SK-N-SH (cell line): ENCODE data around the gene GK. TPM values are rescaled to one million over a fixed set of nuclear protein-coding genes. Genes with fewer than 3 reads are reported as not detected.

Experiments used
- CTCF ChIA-PET: fragments of 300-600, 350-600 bp; formaldehyde crosslinking; extraction: SDS; loops from one replicate; lab custom pipeline; 2021; lab: Yijun Ruan, JAX
- POLR2A ChIA-PET: fragments of 350-600 bp; sonication (Branson Sonifier 250); formaldehyde crosslinking; extraction: SDS; loops from one replicate; lab custom pipeline; 2020; ENCODE audit warnings: antibody characterized with exemption, inconsistent platforms; lab: Yijun Ruan, JAX
- DNase-seq: peaks from one replicate; pipeline ENCODE4 v3.0.0; 2012
- H2AFZ ChIP-seq: fragments of 200-600 bp; sonication (generic); 2 replicates; pipeline ENCODE4 v1.8.1; 2016; ENCODE audit warnings: antibody characterized with exemption, mild to moderate bottlenecking, low read depth
- H3F3A ChIP-seq: fragments of 200-600 bp; sonication (generic); replicated peaks from 2 replicates; pipeline ENCODE3; 2016; ENCODE audit warnings: antibody characterized with exemption, mild to moderate bottlenecking; ENCODE audit not compliant: insufficient read depth
- H3K27ac ChIP-seq, 2 experiments: fragments of 200-500 bp in 1 of 2; fragments of 200-600 bp in 1 of 2; sonication (Bioruptor generic) in 1 of 2; sonication (generic), shearing (Covaris generic) in 1 of 2; 2 replicates each; pipeline versions ENCODE4 v1.5.1 to v1.6.1; 2014 to 2016; ENCODE audit warnings: low read depth in 2 of 2, inconsistent platforms in 1 of 2, low read length in 1 of 2, mild to moderate bottlenecking in 1 of 2, mixed read lengths in 1 of 2
- H3K27me3 ChIP-seq: fragments of 200-600 bp; sonication (generic), shearing (Covaris generic); 2 replicates; pipeline ENCODE4 v1.6.1; 2016; ENCODE audit warnings: mixed run types; ENCODE audit not compliant: insufficient read depth
- H3K36me3 ChIP-seq, 2 experiments: fragments of 200-500 bp in 1 of 2; fragments of 200-600 bp in 1 of 2; sonication (Bioruptor generic) in 1 of 2; sonication (generic) in 1 of 2; replicated peaks in 1 of 2; 2 replicates each; pipeline versions ENCODE3 to v1.5.1; 2014 to 2016; ENCODE audit warnings: low read length in 1 of 2, mild to moderate bottlenecking in 1 of 2; ENCODE audit not compliant: insufficient read depth in 2 of 2, control insufficient read depth in 1 of 2
- H3K4me1 ChIP-seq, 2 experiments: fragments of 200-500 bp in 1 of 2; fragments of 200-600 bp in 1 of 2; sonication (Bioruptor generic) in 1 of 2; sonication (generic), shearing (Covaris generic) in 1 of 2; 2 replicates each; pipeline versions ENCODE4 v1.5.1 to v1.6.1; 2014 to 2016; ENCODE audit warnings: low read depth in 1 of 2, low read length in 1 of 2, mixed run types in 1 of 2; ENCODE audit not compliant: insufficient read depth in 2 of 2, control insufficient read depth in 1 of 2
- H3K4me2 ChIP-seq: fragments of 200-600 bp; sonication (generic), shearing (Covaris generic); 2 replicates; pipeline ENCODE4 v1.6.1; 2017; ENCODE audit warnings: mixed run types
- H3K4me3 ChIP-seq, 2 experiments: fragments of 200-500 bp in 1 of 2; fragments of 200-600 bp in 1 of 2; sonication (Bioruptor generic) in 1 of 2; sonication (generic), shearing (Covaris generic) in 1 of 2; 2 replicates each; pipeline versions ENCODE4 v1.5.1 to v1.8.1; 2014 to 2016; ENCODE audit warnings: low read depth in 2 of 2, inconsistent platforms in 1 of 2, low read length in 1 of 2, mild to moderate bottlenecking in 1 of 2, mixed read lengths in 1 of 2, moderate library complexity in 1 of 2
- H3K79me2 ChIP-seq: fragments of 200-600 bp; sonication (generic); 2 replicates; pipeline ENCODE4 v1.8.1; 2017; ENCODE audit warnings: mild to moderate bottlenecking; ENCODE audit not compliant: insufficient read depth
- H3K9ac ChIP-seq: fragments of 200-600 bp; sonication (generic); 2 replicates; pipeline ENCODE4 v1.6.1; 2017; ENCODE audit warnings: mixed run types
- H3K9me2 ChIP-seq: fragments of 200-600 bp; sonication (generic); 2 replicates; pipeline ENCODE4 v1.6.1; 2017; ENCODE audit warnings: mixed run types
- H3K9me3 ChIP-seq: fragments of 200-600 bp; sonication (generic); 2 replicates; pipeline ENCODE4 v1.6.1; 2017; ENCODE audit warnings: mixed run types, mild to moderate bottlenecking, moderate library complexity
- H4K20me1 ChIP-seq: fragments of 200-600 bp; sonication (generic); 2 replicates; pipeline ENCODE4 v1.6.1; 2017; ENCODE audit warnings: mild to moderate bottlenecking, mixed run types; ENCODE audit not compliant: insufficient read depth
- ELF1 ChIP-seq: IDR thresholded peaks from 2 replicates; pipeline ENCODE4 v1.4.0; 2012
- EZH2phosphoT487 ChIP-seq: fragments of 200-600 bp; sonication (generic); IDR thresholded peaks from 2 replicates; pipeline ENCODE4 v1.6.1; 2017; ENCODE audit warnings: low read depth, mixed run types, mild to moderate bottlenecking, antibody characterized with exemption, moderate library complexity, borderline replicate concordance
- FOSL2 ChIP-seq: IDR thresholded peaks from 2 replicates; pipeline ENCODE4 v1.4.0; 2012; ENCODE audit warnings: low read depth, mild to moderate bottlenecking, moderate library complexity, borderline replicate concordance
- FOXM1 ChIP-seq: IDR thresholded peaks from 2 replicates; pipeline ENCODE4 v1.4.0; 2012; ENCODE audit warnings: low read depth, mild to moderate bottlenecking
- GABPA ChIP-seq: IDR thresholded peaks from 2 replicates; pipeline ENCODE4 v1.4.0; 2012; ENCODE audit warnings: low read depth, mild to moderate bottlenecking
- JUND ChIP-seq: IDR thresholded peaks from 2 replicates; pipeline ENCODE4 v1.4.0; 2012
- NFIC ChIP-seq: IDR thresholded peaks from 2 replicates; pipeline ENCODE4 v1.4.0; 2012; ENCODE audit warnings: borderline replicate concordance
- RFX5 ChIP-seq: IDR thresholded peaks from 2 replicates; pipeline ENCODE4 v1.6.1; 2012; ENCODE audit warnings: mild to moderate bottlenecking, improper control_type of control experiment, low read length
- RXRA ChIP-seq: IDR thresholded peaks from 2 replicates; pipeline ENCODE4 v1.4.0; 2012; ENCODE audit warnings: low read depth, mild to moderate bottlenecking, borderline replicate concordance
- TAF1 ChIP-seq: IDR thresholded peaks from 2 replicates; pipeline ENCODE4 v1.6.1; 2012; ENCODE audit warnings: low read depth, mild to moderate bottlenecking, low read length, moderate library complexity, borderline replicate concordance
- TCF12 ChIP-seq: IDR thresholded peaks from 2 replicates; pipeline ENCODE4 v1.4.0; 2012
- TEAD4 ChIP-seq: IDR thresholded peaks from 2 replicates; pipeline ENCODE4 v1.4.0; 2012; ENCODE audit warnings: mild to moderate bottlenecking, borderline replicate concordance; ENCODE audit not compliant: insufficient read depth
- WGBS: methylation state at CpG from one replicate; pipeline ENCODE4 v1.1.6; 2017; ENCODE audit warnings: low lambda C conversion rate; 5-methylcytosine and 5-hydroxymethylcytosine counted together
- polyA plus RNA-seq, 3 experiments: library from polyadenylated mRNA; depleted of rRNA; stranded (reverse); fragments of >200 nt; gene quantifications; 2 replicates each; pipeline ENCODE4 v1.2.3, GENCODE V29; 2012
- TF ChIP-seq, protein P1 (sequence below): IDR thresholded peaks from 2 replicates; pipeline ENCODE4 v1.4.0; 2012; ENCODE audit warnings: low read depth, borderline replicate concordance
- TF ChIP-seq, protein P2 (sequence below): fragments of 150-350 bp; IDR thresholded peaks from 2 replicates; pipeline ENCODE4 v1.6.1; 2016; ENCODE audit warnings: mild to moderate bottlenecking, low read depth, low read length

GK gene
- polyA plus RNA-seq, 1 of the 3 experiments (the other 2 are of a cell fraction), result 2.2 TPM

DNA sequence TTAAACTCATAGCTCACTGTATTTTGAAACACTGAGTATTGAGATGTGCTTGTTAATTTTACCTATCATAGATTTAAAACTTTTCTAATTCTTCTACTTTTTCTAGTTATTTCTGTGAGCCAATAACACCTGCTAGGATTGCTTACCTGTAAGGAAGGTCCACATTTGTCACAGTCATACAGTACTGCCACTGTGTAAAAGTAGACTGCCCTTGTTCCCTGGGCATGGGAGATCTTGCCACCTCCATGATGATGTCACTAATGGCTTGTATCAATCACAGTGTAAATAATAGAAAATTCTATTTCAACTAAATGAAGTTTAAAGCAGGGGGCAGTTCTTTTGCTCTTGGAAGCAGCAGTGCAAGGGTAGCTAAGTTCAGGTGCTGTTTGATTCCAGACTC is 35.9 kb downstream of the GK start:
- Histone ChIP-seq H3K4me1 (no peaks in the 10 kb centered on the region), H3K4me3 (no peak overlapping the region), H2AFZ (no peak overlapping the region), H3K9me2 (no peaks in the 10 kb centered on the region), H3K79me2 (no peaks in the 10 kb centered on the region), H3K27me3 (no peaks in the 10 kb centered on the region), H3F3A (no peaks in the 10 kb centered on the region), H4K20me1 (no peaks in the 10 kb centered on the region), H3K27ac (no peak overlapping the region), H3K9ac (no peak overlapping the region), H3K36me3 (no peaks in the 10 kb centered on the region), H3K9me3 (no peaks in the 10 kb centered on the region), H3K4me2 (no peak overlapping the region)
- CTCF ChIA-PET, result interaction anchor here (1.4 kb wide), 1 partner anchor 119 kb away, joined by 4 read pairs; no protein-coding TSS in a partner anchor
- POLR2A ChIA-PET, result no interaction called here
- TF ChIP-seq RXRA (no peak), JUND (no peak), RFX5 (no peak), NFIC (no peak)
- TF ChIP-seq, protein P1, sequence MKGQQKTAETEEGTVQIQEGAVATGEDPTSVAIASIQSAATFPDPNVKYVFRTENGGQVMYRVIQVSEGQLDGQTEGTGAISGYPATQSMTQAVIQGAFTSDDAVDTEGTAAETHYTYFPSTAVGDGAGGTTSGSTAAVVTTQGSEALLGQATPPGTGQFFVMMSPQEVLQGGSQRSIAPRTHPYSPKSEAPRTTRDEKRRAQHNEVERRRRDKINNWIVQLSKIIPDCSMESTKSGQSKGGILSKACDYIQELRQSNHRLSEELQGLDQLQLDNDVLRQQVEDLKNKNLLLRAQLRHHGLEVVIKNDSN, result no peak
- DNase-seq, result no peak

DNA sequence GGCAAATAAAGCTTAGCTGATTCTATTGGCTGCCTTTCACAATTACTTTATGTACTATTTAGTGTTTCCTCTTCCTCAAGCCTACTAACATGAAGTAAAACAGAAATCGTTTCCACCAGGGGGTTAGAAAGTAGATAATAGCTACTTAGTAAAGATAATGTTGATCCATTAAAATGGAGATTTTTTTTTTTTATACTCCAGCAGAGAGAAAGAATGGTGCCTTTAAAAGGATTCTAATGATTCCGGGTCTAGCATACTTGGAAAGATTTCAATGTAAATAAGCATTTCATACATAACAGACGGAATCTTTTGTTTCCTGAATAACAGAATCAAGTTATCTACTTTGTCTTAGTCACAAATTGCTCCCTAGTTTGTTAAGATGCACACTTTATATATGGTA is 37.1 kb downstream of the GK start:
- POLR2A ChIA-PET, result no interaction called here
- no peak overlapping the region for H3K4me2 ChIP-seq

More for the DNA sequence above, 37.1 kb downstream of the GK start:
- Histone ChIP-seq H3K27ac (no peak overlapping the region), H3K9me3 (no peaks in the 10 kb centered on the region), H3K9me2 (no peaks in the 10 kb centered on the region), H3F3A (no peaks in the 10 kb centered on the region), H3K36me3 (no peaks in the 10 kb centered on the region), H3K4me1 (no peaks in the 10 kb centered on the region), H3K79me2 (no peaks in the 10 kb centered on the region), H2AFZ (no peak overlapping the region), H3K4me3 (no peak overlapping the region), H3K9ac (no peak overlapping the region), H4K20me1 (no peaks in the 10 kb centered on the region), H3K27me3 (no peaks in the 10 kb centered on the region)
- 15% methylated on average over 3 of the region's 3 CpGs for WGBS
- DNase-seq, result no peak
- TF ChIP-seq FOSL2 (no peak), ELF1 (no peak), EZH2phosphoT487 (no peak), TCF12 (no peak), FOXM1 (no peak), TAF1 (no peak), TEAD4 (no peak), GABPA (no peak)
- TF ChIP-seq, protein P1, result no peak
- TF ChIP-seq, protein P2, sequence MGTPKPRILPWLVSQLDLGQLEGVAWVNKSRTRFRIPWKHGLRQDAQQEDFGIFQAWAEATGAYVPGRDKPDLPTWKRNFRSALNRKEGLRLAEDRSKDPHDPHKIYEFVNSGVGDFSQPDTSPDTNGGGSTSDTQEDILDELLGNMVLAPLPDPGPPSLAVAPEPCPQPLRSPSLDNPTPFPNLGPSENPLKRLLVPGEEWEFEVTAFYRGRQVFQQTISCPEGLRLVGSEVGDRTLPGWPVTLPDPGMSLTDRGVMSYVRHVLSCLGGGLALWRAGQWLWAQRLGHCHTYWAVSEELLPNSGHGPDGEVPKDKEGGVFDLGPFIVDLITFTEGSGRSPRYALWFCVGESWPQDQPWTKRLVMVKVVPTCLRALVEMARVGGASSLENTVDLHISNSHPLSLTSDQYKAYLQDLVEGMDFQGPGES, result no peak
- CTCF ChIA-PET, result interaction anchor here (1.4 kb wide), 1 partner anchor 120 kb away, joined by 4 read pairs; no protein-coding TSS in a partner anchor
